ENCODE data around the gene TFRC.
"Not testable (repeated sequence)": the region's sequence is repeated elsewhere in the genome, so short reads cannot be mapped to it uniquely, and the experiment has no call there.

The TFRC gene

DNA sequence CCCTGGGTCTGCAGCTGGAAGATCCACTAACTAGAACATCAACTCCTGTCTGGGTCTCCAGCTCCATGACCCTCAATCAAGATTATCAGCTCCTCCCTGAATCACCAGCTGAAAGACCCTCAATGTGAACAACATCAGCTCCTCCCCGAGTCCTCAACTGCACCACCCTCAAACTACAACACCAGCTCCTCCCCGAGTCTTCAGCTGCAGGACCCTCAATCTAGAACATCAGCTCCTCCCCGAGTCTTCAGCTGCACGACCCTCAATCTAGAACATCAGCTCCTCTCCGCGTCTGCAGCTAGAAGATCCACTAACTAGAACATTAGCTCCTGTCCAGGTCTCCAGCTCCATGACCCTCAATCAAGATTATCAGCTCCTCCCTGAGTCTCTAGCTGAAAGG, 79.2 kb downstream of the TFRC start:
- not testable (repeated sequence) for DNase-seq

DNA sequence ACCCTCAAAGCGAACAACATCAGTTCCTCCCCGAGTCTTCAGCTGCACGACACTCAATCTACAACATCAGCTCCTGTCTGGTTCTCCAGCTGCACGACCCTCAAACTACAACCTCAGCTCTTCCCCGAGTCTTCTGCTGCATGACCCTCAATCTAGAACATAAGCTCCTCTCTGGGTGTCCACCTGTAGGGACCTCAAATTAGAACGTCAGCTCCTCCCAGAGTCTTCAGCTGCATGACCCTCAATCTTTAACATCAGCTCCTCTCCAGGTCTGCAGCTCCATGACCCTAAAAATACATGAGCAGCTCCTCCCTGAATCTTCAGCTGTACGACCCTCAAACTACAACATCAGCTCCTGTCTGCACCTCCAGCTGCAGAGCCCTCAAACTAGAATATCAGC, 80.7 kb downstream of the TFRC start:
- not testable (repeated sequence) for DNase-seq

DNA sequence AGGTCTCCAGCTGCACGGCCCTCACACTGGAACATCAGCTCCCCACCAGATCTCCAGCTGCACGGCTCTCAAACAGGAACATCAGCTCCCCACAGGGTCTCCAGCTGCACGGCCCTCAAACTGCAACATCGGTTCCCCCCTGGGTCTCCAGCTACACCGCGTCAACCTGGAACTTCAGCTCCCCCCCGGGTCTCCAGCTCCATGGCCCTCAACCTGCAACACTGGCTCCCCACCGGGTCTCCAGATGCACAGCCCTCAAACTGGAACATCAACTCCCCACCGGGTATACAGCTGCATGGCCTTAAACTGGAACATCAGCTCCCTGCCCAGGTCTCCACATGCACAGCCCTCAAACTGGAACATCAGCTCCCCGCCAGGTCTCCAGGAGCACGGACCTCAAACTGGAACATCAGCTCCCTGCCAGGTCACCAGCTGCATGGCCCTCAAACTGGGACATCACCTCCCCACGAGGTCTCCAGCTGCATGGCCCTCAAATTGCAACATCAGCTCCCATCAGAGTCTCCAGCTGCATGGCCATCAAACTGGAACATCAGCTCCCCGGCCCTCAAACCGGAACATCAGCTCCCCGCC, 81.4 kb downstream of the TFRC start:
- DNase-seq = not testable (repeated sequence)

DNA sequence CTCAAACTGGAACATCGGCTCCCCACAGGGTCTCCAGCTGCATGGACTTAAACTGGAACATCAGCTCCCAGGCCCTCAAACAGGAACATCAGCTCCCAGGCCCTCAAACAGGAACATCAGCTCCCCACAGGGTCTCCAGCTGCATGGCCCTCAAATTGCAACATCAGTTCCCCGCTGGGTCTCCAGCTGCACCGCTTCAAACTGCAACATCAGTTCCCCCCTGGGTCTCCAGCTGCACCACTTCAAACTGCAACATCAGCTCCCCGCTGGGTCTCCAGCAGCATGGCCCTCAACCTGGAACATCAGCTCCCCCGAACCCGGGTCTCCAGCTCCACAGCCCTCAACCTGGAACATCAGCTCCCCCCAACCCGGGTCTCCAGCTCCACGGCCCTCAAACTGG, 82.0 kb downstream of the TFRC start:
- DNase-seq = no peak

Measured in GF-D8 (cell line).